ENCODE data around the gene CUX1. TPM values are rescaled to one million over a fixed set of nuclear protein-coding genes. Genes with fewer than 3 reads are reported as not detected.

The CUX1 gene
- total RNA-seq, 1 experiment from 2014 or later = 53.5 TPM

- Histone ChIP-seq H2BK15ac (ENCODE audit: low read depth, low read length) (no peak overlapping the region), H2AK5ac (ENCODE audit: insufficient read length, low read length) (no peak overlapping the region), H4K5ac (ENCODE audit: insufficient read length, low read depth, low read length) (no peak overlapping the region), H3K79me1 (ENCODE audit: insufficient read depth, low read depth, low read length, poor library complexity, severe bottlenecking) (no peaks in the 10 kb centered on the region), H3K79me2 (ENCODE audit: insufficient read depth, low read length) (0 out of 2 replicates have a peak, but pooled peaks cover 2% of the 10 kb centered on the region), H3K4me1 (ENCODE audit: insufficient read depth, low read length) (peaks cover 2% of the 10 kb centered on the region), H2BK120ac (ENCODE audit: low read depth, low read length, poor library complexity, severe bottlenecking) (no peak overlapping the region), H2AFZ (ENCODE audit: low read length) (no peak overlapping the region), H3K23ac (ENCODE audit: insufficient read length, low read depth, low read length) (no peak overlapping the region), H3K4me2 (ENCODE audit: insufficient read depth, insufficient read length, low read length) (no peak overlapping the region), H3K27me3 (ENCODE audit: insufficient read depth, low read length) (no peaks in the 10 kb centered on the region), H3K9ac (ENCODE audit: extremely low read depth, insufficient read length, low read length) (no peak overlapping the region), H3T11ph (ENCODE audit: low read length) (no peak overlapping the region), H4K20me1 (ENCODE audit: control insufficient read depth, insufficient read depth, insufficient read length) (no peaks in the 10 kb centered on the region), H3K14ac (ENCODE audit: insufficient read depth, low read length) (no peak overlapping the region), H3K56ac (ENCODE audit: insufficient read length, low read depth, low read length) (no peak overlapping the region), H2BK20ac (ENCODE audit: low read depth, low read length, poor library complexity, severe bottlenecking) (no peak overlapping the region), H4K91ac (ENCODE audit: insufficient read length, low read depth, low read length) (no peak overlapping the region), H4K8ac (replicated peaks; ENCODE audit: insufficient read length, low read depth, low read length) (no peak overlapping the region), H3K9me3 (ENCODE audit: control insufficient read depth, low read depth, low read length) (no peaks in the 10 kb centered on the region), H2BK5ac (ENCODE audit: insufficient read length, low read length) (no peak overlapping the region), H2BK12ac (ENCODE audit: insufficient read length, low read depth, low read length) (no peak overlapping the region), H3K18ac (ENCODE audit: insufficient read length, low read depth, low read length) (no peak overlapping the region), H3K23me2 (ENCODE audit: insufficient read length, low read depth, low read length, poor library complexity, severe bottlenecking) (no peaks in the 10 kb centered on the region), H3K4ac (ENCODE audit: low read depth, low read length) (no peak overlapping the region), H3K27ac (ENCODE audit: insufficient read length, low read depth, low read length) (no peak overlapping the region)
- H3K27ac Mint-ChIP-seq = no peak overlapping the region
- H3K4me3 Mint-ChIP-seq = no peak overlapping the region
- H3K9me3 Mint-ChIP-seq = no peaks in the 10 kb centered on the region; a peak in 1 of 5 replicates
- peaks cover 27 to 34% (median 29%) of the 10 kb centered on the region in 3 experiments for H3K36me3 Mint-ChIP-seq (ENCODE audit: insufficient read depth in 1 of 3, low read depth in 3 of 3)
- peaks cover 17% of the 10 kb centered on the region in 2 experiments for H3K4me1 Mint-ChIP-seq
- H3K27me3 Mint-ChIP-seq (ENCODE audit: low read depth) = no peaks in the 10 kb centered on the region
- no peak for TF ChIP-seq CTCF (conservative IDR thresholded peaks at IDR 0.05)
- no peak for DNase-seq
- no CpG with 5 or more reads among the region's 5 CpGs for WGBS (ENCODE audit: extremely low coverage, insufficient read length, low lambda C conversion rate)
Measured at GRCh38 chr7:102072003-102072402, 254.6 kb downstream of the CUX1 start.

Data from H9 (cell line).